ENCODE results near the gene CSTF3.

The CSTF3 gene

GRCh38 chr11:33043221-33043830, 118.0 kb downstream of the CSTF3 start:
- DNase-seq (ENCODE audit: low read depth in 2 of 2), result no peak

GRCh38 chr11:33040862-33041453, 120.3 kb downstream of the CSTF3 start:
- DNase-seq (ENCODE audit: low read depth in 2 of 2), result no peak

DNA sequence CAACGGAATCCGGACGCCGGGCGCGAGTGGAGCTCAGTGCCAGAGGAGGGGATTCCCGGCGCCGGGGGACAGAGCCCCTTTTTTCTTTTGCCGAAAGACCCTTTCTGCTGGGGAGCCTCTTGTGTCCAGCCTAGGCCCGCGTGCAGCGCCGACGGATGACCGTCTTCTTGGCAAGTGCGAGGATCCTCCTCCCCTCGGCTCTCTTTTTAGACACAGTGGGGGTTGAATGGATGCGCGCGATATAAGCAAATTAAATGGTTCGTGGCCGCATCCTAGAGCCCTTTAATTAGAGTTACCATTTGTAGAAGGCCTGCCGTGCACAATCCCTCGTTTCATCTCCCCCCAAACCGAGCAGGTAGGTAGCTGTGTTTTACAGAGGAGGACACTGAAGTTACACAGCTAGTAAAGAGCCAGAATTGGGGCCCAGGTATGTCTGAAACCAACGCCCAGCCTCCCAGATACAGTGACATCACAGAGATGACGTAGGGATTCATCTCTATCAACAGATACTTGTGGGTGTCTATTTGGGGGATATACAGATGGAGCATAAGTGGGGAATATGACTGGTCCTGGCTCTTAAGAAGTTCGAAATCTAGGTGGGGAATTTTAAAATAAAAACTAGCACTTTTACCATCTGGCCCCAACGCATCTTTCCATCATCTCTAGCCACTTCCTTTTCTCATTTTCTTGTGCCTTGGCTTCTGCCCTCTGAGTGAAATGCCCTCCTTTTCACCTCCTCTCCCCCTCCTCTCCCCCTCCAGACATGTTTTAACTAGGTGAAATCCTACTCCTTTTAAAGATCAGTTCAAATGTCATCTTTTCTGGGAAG, 121.0 kb downstream of the CSTF3 start:
- no peak for DNase-seq (ENCODE audit: low read depth in 2 of 2)

GRCh38 chr11:33039274-33040032, 121.8 kb downstream of the CSTF3 start, which contains the start of gene TCP11L1:
TSS of gene TCP11L1 (plus strand) at chr11:33039572. CDS start at chr11:33043774, 4,202 bp downstream.
- DNase-seq (ENCODE audit: low read depth in 2 of 2), result peak; percentile 61 to 64

DNA sequence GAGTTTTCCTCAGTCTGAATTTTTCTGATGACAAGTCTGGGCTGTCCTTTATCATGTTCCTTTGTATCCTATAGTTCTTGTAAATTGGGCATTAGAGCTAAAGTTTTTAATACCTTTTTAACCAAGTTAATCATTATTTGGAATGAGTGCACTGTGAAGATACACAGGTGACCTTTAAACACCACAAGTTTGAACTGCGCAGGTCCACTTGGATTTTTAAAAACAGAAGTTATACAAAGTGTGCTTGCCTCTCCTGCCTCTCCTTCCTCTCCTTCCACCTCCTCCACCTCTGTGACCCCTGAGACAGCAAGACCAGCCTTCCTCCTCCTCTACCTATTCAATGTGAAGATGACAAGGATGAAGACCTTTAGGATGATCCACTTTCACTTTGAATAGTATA, 126.3 kb downstream of the CSTF3 start:
- DNase-seq (ENCODE audit: low read depth in 2 of 2), result no peak

All from stimulated activated CD8-positive, alpha-beta memory T cell treated with anti-CD3 and anti-CD28 coated beads, Interleukin-7, amount 100 ng/mL, for 1 hour (primary cell).